Mesenchymal stem cell (in vitro differentiated cells and primary cell): ENCODE measurements around the gene LRRC66.

Source experiments
- DNase-seq: peaks from one replicate; pipeline ENCODE4 v3.0.0-alpha.2; 2013
- H2AFZ ChIP-seq: one replicate; pipeline ENCODE4 v1.6.1; 2013; ENCODE audit warnings: low read depth, mild to moderate bottlenecking, control low read depth, inconsistent platforms, low read length, moderate library complexity
- H2AK5ac ChIP-seq: 2 replicates; pipeline ENCODE4 v1.6.1; 2013; ENCODE audit warnings: low read length, moderate library complexity, mild to moderate bottlenecking, inconsistent platforms; ENCODE audit not compliant: severe bottlenecking
- H2BK120ac ChIP-seq: one replicate; pipeline ENCODE4 v1.6.1; 2013; ENCODE audit warnings: low read depth, mild to moderate bottlenecking, inconsistent platforms, low read length, moderate library complexity
- H2BK12ac ChIP-seq, 2 experiments: one replicate each; pipeline ENCODE4 v1.6.1; 2013; ENCODE audit warnings: inconsistent platforms in 2 of 2, low read length in 2 of 2, mild to moderate bottlenecking in 2 of 2, moderate library complexity in 2 of 2, control low read depth in 1 of 2
- H2BK15ac ChIP-seq: one replicate; pipeline ENCODE4 v1.6.1; 2013; ENCODE audit warnings: mild to moderate bottlenecking, low read depth, inconsistent platforms; ENCODE audit not compliant: poor library complexity, severe bottlenecking
- H2BK5ac ChIP-seq: 2 replicates; pipeline ENCODE4 v1.6.1; 2013; ENCODE audit warnings: low read depth, mild to moderate bottlenecking, low read length, control low read depth, inconsistent platforms; ENCODE audit not compliant: poor library complexity, severe bottlenecking
- H3K14ac ChIP-seq, 2 experiments: one replicate each; pipeline ENCODE4 v1.6.1; 2013; ENCODE audit warnings: inconsistent platforms in 2 of 2, low read length in 2 of 2, control low read depth in 1 of 2, mild to moderate bottlenecking in 1 of 2, moderate library complexity in 1 of 2
- H3K18ac ChIP-seq, 2 experiments: one replicate each; pipeline ENCODE4 v1.6.1; 2013; ENCODE audit warnings: inconsistent platforms in 2 of 2, low read length in 2 of 2, control low read depth in 1 of 2, low read depth in 1 of 2, mild to moderate bottlenecking in 1 of 2
- H3K23ac ChIP-seq, 2 experiments: one replicate each; pipeline ENCODE4 v1.6.1; 2013; ENCODE audit warnings: inconsistent platforms in 2 of 2, low read length in 2 of 2, mild to moderate bottlenecking in 2 of 2, moderate library complexity in 2 of 2, control low read depth in 1 of 2
- H3K27ac ChIP-seq: 2 replicates; pipeline ENCODE4 v1.5.1; 2013; ENCODE audit warnings: mild to moderate bottlenecking, moderate library complexity, low read length, control low read depth, inconsistent platforms; ENCODE audit not compliant: poor library complexity, severe bottlenecking
- H3K27me3 ChIP-seq, 2 experiments: 2 replicates each; pipeline versions ENCODE4 v1.6.1 to v1.7.0; 2013; ENCODE audit warnings: low read length in 2 of 2, mild to moderate bottlenecking in 2 of 2, moderate library complexity in 2 of 2, control low read depth in 1 of 2, inconsistent platforms in 1 of 2; ENCODE audit not compliant: control insufficient read depth in 1 of 2, insufficient read depth in 1 of 2
- H3K36me3 ChIP-seq, 2 experiments: 2 replicates each; pipeline versions ENCODE4 v1.6.1 to v1.7.0; 2013; ENCODE audit warnings: low read length in 2 of 2, control low read depth in 1 of 2, inconsistent platforms in 1 of 2, low read depth in 1 of 2, mild to moderate bottlenecking in 1 of 2; ENCODE audit not compliant: insufficient read depth in 2 of 2, control insufficient read depth in 1 of 2
- H3K4ac ChIP-seq, 2 experiments: one replicate each; pipeline ENCODE4 v1.6.1; 2013; ENCODE audit warnings: inconsistent platforms in 2 of 2, low read length in 2 of 2, mild to moderate bottlenecking in 2 of 2, moderate library complexity in 2 of 2, control low read depth in 1 of 2, low read depth in 1 of 2
- H3K4me1 ChIP-seq: 2 replicates; pipeline ENCODE4 v1.6.1; 2013; ENCODE audit warnings: low read depth, low read length, control low read depth; ENCODE audit not compliant: control insufficient read depth, insufficient read depth
- H3K4me2 ChIP-seq: 2 replicates; pipeline ENCODE4 v1.6.1; 2013; ENCODE audit warnings: low read length, mild to moderate bottlenecking, inconsistent platforms; ENCODE audit not compliant: poor library complexity, severe bottlenecking
- H3K4me3 ChIP-seq, 2 experiments: 2 replicates each; pipeline versions ENCODE4 v1.5.1 to v1.7.0; 2013; ENCODE audit warnings: low read length in 2 of 2, mild to moderate bottlenecking in 2 of 2, control low read depth in 1 of 2, low read depth in 1 of 2; ENCODE audit not compliant: insufficient read depth in 1 of 2
- H3K79me1 ChIP-seq: replicated peaks from 2 replicates; pipeline ENCODE4 v1.6.1; 2013; ENCODE audit warnings: mild to moderate bottlenecking, control low read depth, low read length, inconsistent platforms; ENCODE audit not compliant: poor library complexity, severe bottlenecking
- H3K9ac ChIP-seq: 2 replicates; pipeline ENCODE4 v1.7.0; 2013; ENCODE audit warnings: mild to moderate bottlenecking, low read length, moderate library complexity
- H3K9me3 ChIP-seq: 2 replicates; pipeline ENCODE4 v1.7.0; 2013; ENCODE audit warnings: mild to moderate bottlenecking, low read length; ENCODE audit not compliant: control insufficient read depth
- H4K8ac ChIP-seq: one replicate; pipeline ENCODE4 v1.6.1; 2013; ENCODE audit warnings: inconsistent platforms, mild to moderate bottlenecking, low read length, moderate library complexity
- H4K91ac ChIP-seq: one replicate; pipeline ENCODE4 v1.6.1; 2013; ENCODE audit warnings: mild to moderate bottlenecking, low read length, inconsistent platforms
- WGBS: methylation state at CpG from one replicate; pipeline ENCODE4 v1.1.7; 2013; ENCODE audit warnings: mixed read lengths; 5-methylcytosine and 5-hydroxymethylcytosine counted together

LRRC66 gene

DNA sequence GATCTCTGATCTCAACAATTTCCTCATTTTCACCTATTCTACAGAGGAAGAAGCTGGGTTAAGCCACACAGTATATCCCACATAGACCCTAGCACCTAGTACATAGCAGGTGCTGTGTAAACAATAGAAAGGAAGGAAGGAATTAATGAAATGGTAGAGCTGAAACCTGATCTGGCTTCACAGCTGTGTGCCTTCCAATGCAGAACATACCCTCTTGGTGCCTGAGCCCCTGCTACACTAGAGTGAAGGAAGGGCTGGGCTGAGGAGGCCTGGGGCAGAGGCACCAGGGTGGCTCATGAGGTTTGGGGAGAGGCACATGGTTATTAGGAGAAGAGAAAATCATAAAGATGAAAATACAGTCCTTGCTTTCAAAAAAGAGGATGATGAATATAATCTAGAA is 21.3 kb downstream of the LRRC66 start:
- no peak overlapping the region for H2BK15ac ChIP-seq
- H2BK5ac ChIP-seq = no peak overlapping the region
- H4K8ac ChIP-seq = no peak overlapping the region
- DNase-seq = no peak
- H3K14ac ChIP-seq = no peak overlapping the region
- no peak overlapping the region for H3K27ac ChIP-seq
- no peak overlapping the region for H3K23ac ChIP-seq
- no peak overlapping the region for H2AFZ ChIP-seq
- H2BK12ac ChIP-seq = no peak overlapping the region
- H3K36me3 ChIP-seq = peaks cover 12 to 42% of the 10 kb centered on the region in 2 experiments
- H3K4me2 ChIP-seq = no peak overlapping the region
- no peak overlapping the region for H3K9ac ChIP-seq
- no peak overlapping the region for H3K18ac ChIP-seq
- no peaks in the 10 kb centered on the region for H3K9me3 ChIP-seq
- no peak overlapping the region for H2BK120ac ChIP-seq
- no peaks in the 10 kb centered on the region for H3K79me1 ChIP-seq
- H3K27me3 ChIP-seq = no peaks in the 10 kb centered on the region
- H2AK5ac ChIP-seq = no peak overlapping the region
- H3K4me1 ChIP-seq = peaks cover 7% of the 10 kb centered on the region
- H3K4me3 ChIP-seq = no peak overlapping the region
- H4K91ac ChIP-seq = no peak overlapping the region
- H3K4ac ChIP-seq = no peak overlapping the region

DNA sequence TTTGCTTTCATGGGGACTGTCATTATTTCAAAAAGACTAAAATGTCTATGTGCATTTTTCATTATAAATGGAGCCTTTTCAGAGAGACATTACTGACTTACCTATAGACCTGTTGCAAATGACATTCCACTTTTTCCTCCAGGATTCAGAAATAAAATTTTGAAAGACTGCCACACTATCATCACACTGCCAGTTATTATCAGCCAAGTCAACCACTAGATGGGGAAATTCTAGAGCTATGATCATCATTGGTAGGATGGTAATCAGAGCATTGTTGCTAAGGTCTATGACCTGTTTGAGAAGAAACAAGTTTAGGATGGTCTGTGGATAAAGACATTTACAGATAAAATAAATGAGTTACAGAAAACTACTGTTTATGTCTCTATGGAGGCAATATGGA is 22.5 kb downstream of the LRRC66 start:
- H3K79me1 ChIP-seq = no peaks in the 10 kb centered on the region
- no peak overlapping the region for H3K23ac ChIP-seq
- no peak overlapping the region for H2BK5ac ChIP-seq
- H2AK5ac ChIP-seq = no peak overlapping the region
- H3K4me2 ChIP-seq = no peak overlapping the region
- H2BK15ac ChIP-seq = no peak overlapping the region
- no peak overlapping the region for H4K91ac ChIP-seq
- no peak overlapping the region for H3K4me3 ChIP-seq
- DNase-seq = no peak
- no peak overlapping the region for H4K8ac ChIP-seq
- no peak overlapping the region for H3K4ac ChIP-seq
- no peak overlapping the region for H3K27ac ChIP-seq
- no peak overlapping the region for H3K14ac ChIP-seq
- H2AFZ ChIP-seq = no peak overlapping the region
- no peak overlapping the region for H3K18ac ChIP-seq
- H3K27me3 ChIP-seq = no peaks in the 10 kb centered on the region
- H2BK120ac ChIP-seq = no peak overlapping the region
- H3K9ac ChIP-seq = no peak overlapping the region
- peaks cover 7% of the 10 kb centered on the region for H3K4me1 ChIP-seq
- H2BK12ac ChIP-seq = no peak overlapping the region
- peaks cover 12 to 32% of the 10 kb centered on the region in 2 experiments for H3K36me3 ChIP-seq
- H3K9me3 ChIP-seq = peaks cover under 1% of the 10 kb centered on the region

DNA sequence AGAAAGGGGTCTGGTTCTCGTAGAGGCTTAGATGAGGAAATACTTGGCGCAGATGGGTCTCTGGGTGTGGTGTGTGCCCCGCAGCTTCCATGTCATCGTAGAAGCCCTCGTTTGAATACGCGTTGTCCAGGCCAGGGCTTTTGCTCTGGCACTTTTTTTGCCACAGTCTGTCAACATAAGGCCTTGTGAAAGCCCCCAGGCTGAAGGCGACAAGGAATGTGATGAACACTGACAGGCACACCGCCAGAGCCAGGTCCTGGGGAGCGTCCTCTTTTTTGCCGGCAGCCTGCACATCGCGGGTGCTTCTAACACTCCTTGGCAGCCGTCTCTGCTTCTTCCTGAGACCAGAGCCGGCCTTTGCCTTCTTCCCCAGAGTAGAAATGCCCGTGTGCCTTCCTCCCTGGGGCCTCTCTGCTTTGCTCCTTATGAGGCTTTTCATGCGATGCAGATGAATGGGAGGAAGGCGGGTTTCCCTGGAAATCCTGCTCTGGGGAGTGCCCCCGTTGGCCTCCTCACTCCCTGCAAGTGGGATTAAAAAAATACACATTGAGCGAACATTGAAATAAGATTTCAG is 24.4 kb downstream of the LRRC66 start:
- no peak overlapping the region for H4K91ac ChIP-seq
- H2BK120ac ChIP-seq = no peak overlapping the region
- H2BK15ac ChIP-seq = no peak overlapping the region

DNA sequence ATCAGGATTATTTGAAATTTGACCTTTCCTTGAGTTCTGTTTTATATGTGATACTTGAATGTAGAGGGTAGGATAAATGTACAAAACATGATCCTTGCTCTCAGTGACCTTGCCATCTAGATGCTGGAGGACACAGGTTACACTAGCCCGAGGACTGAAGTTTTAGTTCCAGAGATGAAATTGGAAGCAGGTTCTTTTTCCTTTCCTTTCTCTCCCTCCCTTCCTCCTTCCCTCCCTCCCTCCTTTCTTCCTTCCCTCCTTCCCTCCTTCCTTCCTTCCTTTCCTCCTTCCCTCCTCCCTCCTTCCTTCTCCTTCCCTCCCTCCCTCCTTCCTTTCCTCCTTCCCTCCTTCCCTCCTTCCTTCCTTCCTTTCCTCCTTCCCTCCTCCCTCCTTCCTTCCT is 54.3 kb downstream of the LRRC66 start:
- H3K4me2 ChIP-seq = no peak overlapping the region
- H3K9ac ChIP-seq = no peak overlapping the region
- H3K27ac ChIP-seq = no peak overlapping the region
- H2BK5ac ChIP-seq = no peak overlapping the region
- H3K14ac ChIP-seq = no peak overlapping the region
- H3K79me1 ChIP-seq = no peaks in the 10 kb centered on the region
- H3K23ac ChIP-seq = no peak overlapping the region
- DNase-seq = no peak
- no peak overlapping the region for H4K91ac ChIP-seq
- peaks cover 2% of the 10 kb centered on the region for H3K9me3 ChIP-seq
- no peak overlapping the region for H2BK120ac ChIP-seq
- peaks cover 2% of the 10 kb centered on the region for H3K4me1 ChIP-seq
- H3K4me3 ChIP-seq = no peak overlapping the region
- no peak overlapping the region for H2BK15ac ChIP-seq
- H4K8ac ChIP-seq = no peak overlapping the region
- peaks cover 0 to 3% of the 10 kb centered on the region in 2 experiments for H3K27me3 ChIP-seq
- H2BK12ac ChIP-seq = no peak overlapping the region
- H3K36me3 ChIP-seq = no peaks in the 10 kb centered on the region
- 69% methylated on average over 1 of the region's 1 CpG for WGBS
- no peak overlapping the region for H3K4ac ChIP-seq
- H2AK5ac ChIP-seq = no peak overlapping the region
- H3K18ac ChIP-seq = no peak overlapping the region
- H2AFZ ChIP-seq = no peak overlapping the region

More for the DNA sequence above, 24.4 kb downstream of the LRRC66 start:
- Histone ChIP-seq H3K79me1 (no peaks in the 10 kb centered on the region), H3K27ac (no peak overlapping the region), H3K36me3 (peaks cover 12 to 26% of the 10 kb centered on the region in 2 experiments), H3K27me3 (no peaks in the 10 kb centered on the region), H3K4me3 (no peak overlapping the region), H3K9ac (no peak overlapping the region), H3K4me1 (peaks cover 4% of the 10 kb centered on the region), H3K4ac (no peak overlapping the region), H3K9me3 (peaks cover 5% of the 10 kb centered on the region), H2BK5ac (no peak overlapping the region), H3K4me2 (no peak overlapping the region), H3K14ac (no peak overlapping the region), H2BK12ac (no peak overlapping the region), H3K23ac (no peak overlapping the region), H4K8ac (no peak overlapping the region), H2AK5ac (no peak overlapping the region), H2AFZ (no peak overlapping the region), H3K18ac (no peak overlapping the region)
- WGBS = 84% methylated on average over 19 of the region's 20 CpGs
- DNase-seq = no peak
